Measurements from ENCODE around the gene GNGT2.

GNGT2 gene

GRCh38 chr17:49210158-49211029 lies at the start of gene GNGT2, which contains the start of gene ABI3:
GNGT2 (minus strand) TSS chr17:49210574; CDS start chr17:49207422, 3,152 bp downstream.
ABI3 (plus strand) TSS chr17:49210707; CDS start chr17:49210725, 18 bp downstream.
- peak; percentile 87 for DNase-seq (ENCODE audit: extremely low spot score, insufficient read length, low read depth)
- FAIRE-seq = peak; percentile 98

- FAIRE-seq (no peak), DNase-seq (ENCODE audit: extremely low spot score, insufficient read length, low read depth) (no peak)
Measured at GRCh38 chr17:49259663-49260010, 49.3 kb upstream of the GNGT2 start.

- no peak for FAIRE-seq
Measured at GRCh38 chr17:49258394-49258793, 48.0 kb upstream of the GNGT2 start.

GRCh38 chr17:49255125-49255524 lies 44.8 kb upstream of the GNGT2 start:
- FAIRE-seq = no peak
- no peak for DNase-seq (ENCODE audit: extremely low spot score, insufficient read length, low read depth)

More at GRCh38 chr17:49258394-49258793, 48.0 kb upstream of the GNGT2 start:
- DNase-seq (ENCODE audit: extremely low spot score, insufficient read length, low read depth) = no peak

GRCh38 chr17:49254066-49254465 lies 43.7 kb upstream of the GNGT2 start:
- FAIRE-seq = no peak

GRCh38 chr17:49252148-49252695 lies 41.8 kb upstream of the GNGT2 start:
- DNase-seq (ENCODE audit: extremely low spot score, insufficient read length, low read depth) = no peak
- no peak for FAIRE-seq

More at GRCh38 chr17:49254066-49254465, 43.7 kb upstream of the GNGT2 start:
- no peak for DNase-seq (ENCODE audit: extremely low spot score, insufficient read length, low read depth)

- DNase-seq (ENCODE audit: extremely low spot score, insufficient read length, low read depth) (no peak), FAIRE-seq (no peak)
Measured at GRCh38 chr17:49249890-49250522, 39.6 kb upstream of the GNGT2 start.

- FAIRE-seq = no peak
Measured at GRCh38 chr17:49249292-49249794, 39.0 kb upstream of the GNGT2 start.

GRCh38 chr17:49247944-49248343 lies 37.6 kb upstream of the GNGT2 start:
- DNase-seq (ENCODE audit: extremely low spot score, insufficient read length, low read depth) (no peak), FAIRE-seq (no peak)

More at GRCh38 chr17:49249292-49249794, 39.0 kb upstream of the GNGT2 start:
- DNase-seq (ENCODE audit: extremely low spot score, insufficient read length, low read depth) = no peak

- DNase-seq (ENCODE audit: extremely low spot score, insufficient read length, low read depth) (no peak), FAIRE-seq (no peak)
Measured at GRCh38 chr17:49244839-49245238, 34.5 kb upstream of the GNGT2 start.

GRCh38 chr17:49242813-49243212 lies 32.4 kb upstream of the GNGT2 start:
- FAIRE-seq (no peak), DNase-seq (ENCODE audit: extremely low spot score, insufficient read length, low read depth) (no peak)

- no peak for FAIRE-seq
Measured at GRCh38 chr17:49241692-49242397, 31.5 kb upstream of the GNGT2 start.

GRCh38 chr17:49241040-49241439 lies 30.7 kb upstream of the GNGT2 start:
- no peak for FAIRE-seq
- DNase-seq (ENCODE audit: extremely low spot score, insufficient read length, low read depth) = no peak

More at GRCh38 chr17:49241692-49242397, 31.5 kb upstream of the GNGT2 start:
- DNase-seq (ENCODE audit: extremely low spot score, insufficient read length, low read depth) = no peak

- FAIRE-seq (no peak), DNase-seq (ENCODE audit: extremely low spot score, insufficient read length, low read depth) (no peak)
Measured at GRCh38 chr17:49240619-49241018, 30.2 kb upstream of the GNGT2 start.

- no peak for DNase-seq (ENCODE audit: extremely low spot score, insufficient read length, low read depth)
- FAIRE-seq = no peak
Measured at GRCh38 chr17:49239963-49240362, 29.6 kb upstream of the GNGT2 start.

- no peak for DNase-seq (ENCODE audit: extremely low spot score, insufficient read length, low read depth)
- FAIRE-seq = no peak
Measured at GRCh38 chr17:49235896-49236295, 25.5 kb upstream of the GNGT2 start.

GRCh38 chr17:49234509-49235080 lies 24.2 kb upstream of the GNGT2 start:
- DNase-seq (ENCODE audit: extremely low spot score, insufficient read length, low read depth) = no peak
- no peak for FAIRE-seq

- FAIRE-seq = no peak
Measured at GRCh38 chr17:49231563-49231894, 21.2 kb upstream of the GNGT2 start.

GRCh38 chr17:49230636-49231562 lies 20.5 kb upstream of the GNGT2 start, which contains the start of gene PHOSPHO1:
PHOSPHO1 (minus strand) TSS chr17:49230787; CDS start chr17:49226691, 4,096 bp downstream.
- peak; percentile 88 for DNase-seq (ENCODE audit: extremely low spot score, insufficient read length, low read depth)
- peak; percentile 73 for FAIRE-seq

More at GRCh38 chr17:49231563-49231894, 21.2 kb upstream of the GNGT2 start:
- no peak for DNase-seq (ENCODE audit: extremely low spot score, insufficient read length, low read depth)

Data from GM18507 (cell line).